ENCODE results near the gene CYYR1.

Gene CYYR1

DNA sequence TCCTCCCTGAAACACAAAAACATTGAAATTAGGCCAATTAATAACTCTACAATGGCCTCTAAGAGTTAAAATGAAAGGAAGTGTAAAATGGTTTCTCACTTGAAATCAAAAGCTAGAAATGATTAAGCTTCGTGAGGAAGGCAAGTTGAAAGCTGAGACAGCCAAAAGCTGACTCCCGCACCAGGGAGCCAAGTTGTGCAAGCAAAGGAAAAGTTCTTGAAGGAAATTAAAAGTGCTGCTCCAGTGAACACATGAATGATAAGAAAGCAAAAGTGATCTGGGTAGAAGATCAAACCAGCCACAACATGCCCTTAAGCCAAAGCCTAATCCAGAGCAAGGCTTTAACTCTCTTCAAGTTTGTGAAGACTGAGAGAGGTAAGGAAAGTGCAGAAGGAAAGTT, 22.8 kb downstream of the CYYR1 start:
- no peaks in the 10 kb centered on the region for H3K4me1 ChIP-seq (ENCODE audit: insufficient read depth, low read length)
- no peaks in the 10 kb centered on the region for H3K36me3 ChIP-seq (ENCODE audit: insufficient read depth, low read length)
- no peak overlapping the region for H3K4me3 ChIP-seq (ENCODE audit: low read depth in 1 of 2, low read length in 2 of 2)
- H3K9ac ChIP-seq (ENCODE audit: low read length) = no peak overlapping the region
- no peaks in the 10 kb centered on the region for H3K27me3 ChIP-seq (ENCODE audit: control insufficient read depth in 1 of 2, insufficient read depth in 2 of 2, low read length in 2 of 2)
- no peak overlapping the region for H3K27ac ChIP-seq (ENCODE audit: low read depth, low read length)
- H3K9me3 ChIP-seq (ENCODE audit: low read length) = no peaks in the 10 kb centered on the region

DNA sequence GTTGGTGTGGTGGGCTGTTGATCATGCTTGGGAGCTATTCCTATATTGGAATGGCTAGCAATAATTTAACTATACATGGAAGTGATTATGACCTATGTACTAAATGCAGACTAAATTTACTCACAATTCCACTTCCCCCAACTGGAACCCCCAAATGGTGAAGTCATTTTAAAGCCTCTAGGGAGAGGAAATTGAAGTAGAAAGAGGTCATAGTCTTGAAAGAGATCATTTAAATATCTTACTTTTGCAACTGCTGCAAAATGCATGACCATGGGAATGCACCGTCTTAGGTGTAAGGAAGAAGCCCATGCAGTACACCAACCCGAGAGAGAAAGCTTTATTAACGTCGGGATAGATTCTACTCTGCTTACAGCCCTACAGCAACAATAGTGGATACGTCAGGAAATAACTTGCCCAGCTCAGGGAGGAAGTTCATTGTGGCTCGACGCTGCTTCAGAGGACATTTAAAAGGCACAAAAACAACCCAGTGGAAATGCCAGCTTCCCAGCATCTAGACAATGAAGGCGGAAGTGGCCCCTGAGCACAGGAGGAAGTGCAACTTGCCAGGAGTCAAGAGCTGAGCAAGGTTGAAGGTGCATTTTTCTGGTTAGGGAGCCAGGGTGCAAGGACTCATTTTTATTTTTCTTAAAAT, 26.5 kb downstream of the CYYR1 start:
- Histone ChIP-seq H3K4me3 (ENCODE audit: low read depth in 1 of 2, low read length in 2 of 2) (no peak overlapping the region), H3K27me3 (ENCODE audit: control insufficient read depth in 1 of 2, insufficient read depth in 2 of 2, low read length in 2 of 2) (no peaks in the 10 kb centered on the region), H3K4me1 (ENCODE audit: insufficient read depth, low read length) (no peaks in the 10 kb centered on the region), H3K9ac (ENCODE audit: low read length) (no peak overlapping the region), H3K36me3 (ENCODE audit: insufficient read depth, low read length) (no peaks in the 10 kb centered on the region), H3K9me3 (ENCODE audit: low read length) (no peaks in the 10 kb centered on the region), H3K27ac (ENCODE audit: low read depth, low read length) (no peak overlapping the region)

DNA sequence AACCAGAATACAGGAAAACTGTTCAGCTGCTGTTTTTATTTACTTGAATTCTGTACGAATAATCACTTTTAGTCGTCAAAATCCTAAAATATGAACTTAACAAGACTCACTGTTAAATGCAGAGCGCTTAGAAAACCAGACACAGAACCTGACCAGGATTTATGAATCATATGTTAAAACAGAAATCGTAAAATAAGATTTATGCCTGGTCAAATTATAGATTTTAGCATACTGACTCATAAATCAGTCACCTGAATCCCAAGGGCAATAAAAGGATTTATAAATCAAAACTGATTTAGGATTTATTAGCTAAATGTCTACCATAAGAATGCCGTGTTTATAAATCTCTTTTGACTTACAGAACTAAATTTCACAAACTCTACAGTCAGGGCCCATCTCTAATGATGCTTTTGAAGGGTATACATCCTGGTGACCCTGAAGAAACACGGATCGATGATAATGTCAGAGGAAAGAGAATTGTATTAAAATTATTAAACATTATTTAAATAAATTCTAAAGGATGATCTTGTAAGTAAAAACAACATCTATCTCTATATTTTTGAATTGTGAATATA, 28.8 kb downstream of the CYYR1 start:
- Histone ChIP-seq H3K9me3 (ENCODE audit: low read length) (no peaks in the 10 kb centered on the region), H3K36me3 (ENCODE audit: insufficient read depth, low read length) (no peaks in the 10 kb centered on the region), H3K4me3 (ENCODE audit: low read depth in 1 of 2, low read length in 2 of 2) (no peak overlapping the region), H3K4me1 (ENCODE audit: insufficient read depth, low read length) (no peaks in the 10 kb centered on the region), H3K27ac (ENCODE audit: low read depth, low read length) (no peak overlapping the region), H3K9ac (ENCODE audit: low read length) (no peak overlapping the region), H3K27me3 (ENCODE audit: control insufficient read depth in 1 of 2, insufficient read depth in 2 of 2, low read length in 2 of 2) (no peaks in the 10 kb centered on the region)

DNA sequence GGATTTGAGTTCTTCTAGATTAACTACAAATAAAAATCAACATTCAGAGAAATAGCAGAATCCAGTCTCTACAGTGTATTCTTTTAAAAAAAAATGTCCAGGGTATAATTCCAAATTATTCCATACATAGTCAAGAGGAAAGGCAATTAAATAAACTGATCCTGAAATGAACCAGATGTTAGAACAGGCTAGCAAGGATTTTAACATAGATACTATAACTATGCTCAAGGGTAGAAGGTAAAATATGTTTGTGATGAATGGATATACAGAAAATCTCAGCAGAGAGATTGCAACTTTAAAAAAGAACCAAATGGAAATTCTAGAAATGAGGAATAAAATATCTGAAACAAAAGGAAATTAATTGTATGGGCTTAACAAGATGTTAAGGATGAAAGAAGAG, 32.4 kb downstream of the CYYR1 start:
- Histone ChIP-seq H3K27me3 (ENCODE audit: control insufficient read depth in 1 of 2, insufficient read depth in 2 of 2, low read length in 2 of 2) (no peaks in the 10 kb centered on the region), H3K4me1 (ENCODE audit: insufficient read depth, low read length) (no peaks in the 10 kb centered on the region)

DNA sequence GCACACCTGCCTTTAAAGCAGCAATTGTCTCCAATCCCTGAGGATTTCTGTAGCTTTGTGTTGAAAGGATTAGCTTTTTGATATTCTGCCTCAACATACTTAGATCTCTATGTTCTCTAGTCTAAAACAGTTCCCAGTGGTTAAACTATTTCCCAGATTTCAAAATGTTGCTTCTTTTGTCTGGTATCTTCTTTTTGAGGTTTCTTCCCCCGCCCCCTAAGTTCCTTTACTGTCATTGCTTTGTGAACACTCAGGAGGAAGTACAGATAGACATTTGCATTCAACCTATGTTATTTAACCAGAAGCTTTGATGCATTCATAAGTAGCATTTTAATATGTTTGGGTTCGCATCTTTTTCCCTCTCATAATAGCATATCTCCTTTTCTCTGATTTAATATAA, 33.5 kb downstream of the CYYR1 start:
- H3K9ac ChIP-seq (ENCODE audit: low read length) = no peak overlapping the region
- no peaks in the 10 kb centered on the region for H3K4me1 ChIP-seq (ENCODE audit: insufficient read depth, low read length)
- no peaks in the 10 kb centered on the region for H3K9me3 ChIP-seq (ENCODE audit: low read length)
- no peak overlapping the region for H3K27ac ChIP-seq (ENCODE audit: low read depth, low read length)
- H3K27me3 ChIP-seq (ENCODE audit: control insufficient read depth in 1 of 2, insufficient read depth in 2 of 2, low read length in 2 of 2) = no peaks in the 10 kb centered on the region
- no peak overlapping the region for H3K4me3 ChIP-seq (ENCODE audit: low read depth in 1 of 2, low read length in 2 of 2)
- H3K36me3 ChIP-seq (ENCODE audit: insufficient read depth, low read length) = no peaks in the 10 kb centered on the region

More for the DNA sequence above, 32.4 kb downstream of the CYYR1 start:
- H3K4me3 ChIP-seq (ENCODE audit: low read depth in 1 of 2, low read length in 2 of 2) = no peak overlapping the region
- no peak overlapping the region for H3K27ac ChIP-seq (ENCODE audit: low read depth, low read length)
- no peak overlapping the region for H3K9ac ChIP-seq (ENCODE audit: low read length)
- no peaks in the 10 kb centered on the region for H3K36me3 ChIP-seq (ENCODE audit: insufficient read depth, low read length)
- H3K9me3 ChIP-seq (ENCODE audit: low read length) = no peaks in the 10 kb centered on the region

DNA sequence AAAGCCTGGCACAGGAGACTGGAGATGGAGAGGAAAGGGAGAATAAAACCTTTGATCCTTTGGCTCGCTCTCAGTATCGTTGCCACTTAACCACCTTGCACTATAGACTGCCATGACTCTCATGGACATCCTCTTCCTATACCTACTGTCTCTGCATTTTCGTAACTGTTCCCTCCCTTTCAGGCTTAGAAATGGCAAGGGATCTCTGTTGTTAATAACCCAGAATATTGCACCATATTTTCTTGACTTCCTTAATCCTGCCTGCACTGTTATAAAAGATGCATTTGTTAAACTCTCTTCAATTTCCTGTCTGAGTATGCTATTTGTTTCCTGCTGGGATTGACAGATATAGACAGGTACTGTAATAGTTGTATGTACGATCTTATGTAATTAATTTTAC, 38.6 kb downstream of the CYYR1 start:
- no peaks in the 10 kb centered on the region for H3K36me3 ChIP-seq (ENCODE audit: insufficient read depth, low read length)
- H3K9ac ChIP-seq (ENCODE audit: low read length) = no peak overlapping the region
- no peak overlapping the region for H3K4me3 ChIP-seq (ENCODE audit: low read depth in 1 of 2, low read length in 2 of 2)
- H3K4me1 ChIP-seq (ENCODE audit: insufficient read depth, low read length) = no peaks in the 10 kb centered on the region
- no peak overlapping the region for H3K27ac ChIP-seq (ENCODE audit: low read depth, low read length)
- H3K9me3 ChIP-seq (ENCODE audit: low read length) = no peaks in the 10 kb centered on the region
- H3K27me3 ChIP-seq (ENCODE audit: control insufficient read depth in 1 of 2, insufficient read depth in 2 of 2, low read length in 2 of 2) = no peaks in the 10 kb centered on the region

DNA sequence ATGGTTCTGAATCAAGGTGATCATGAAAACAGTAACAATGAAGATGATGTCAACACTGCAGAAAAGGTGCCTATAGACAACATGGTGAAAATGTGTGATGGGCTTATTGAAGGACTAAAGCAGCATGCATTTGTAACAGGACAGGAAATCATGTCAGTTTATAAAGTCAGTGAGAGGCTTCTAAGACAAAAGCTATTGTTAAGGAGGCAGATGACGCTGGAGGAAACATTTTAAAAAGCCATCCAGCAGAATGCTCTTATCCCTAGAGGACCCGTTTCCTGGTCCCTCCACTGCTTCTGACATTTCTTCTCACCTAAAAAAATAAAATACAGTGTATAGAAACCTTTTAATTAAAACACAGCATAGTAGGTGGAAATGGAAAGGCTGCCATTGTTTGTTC, 40.9 kb downstream of the CYYR1 start:
- Histone ChIP-seq H3K9ac (ENCODE audit: low read length) (no peak overlapping the region), H3K4me1 (ENCODE audit: insufficient read depth, low read length) (no peaks in the 10 kb centered on the region), H3K27me3 (ENCODE audit: control insufficient read depth in 1 of 2, insufficient read depth in 2 of 2, low read length in 2 of 2) (no peaks in the 10 kb centered on the region), H3K9me3 (ENCODE audit: low read length) (no peaks in the 10 kb centered on the region), H3K36me3 (ENCODE audit: insufficient read depth, low read length) (no peaks in the 10 kb centered on the region), H3K27ac (ENCODE audit: low read depth, low read length) (no peak overlapping the region), H3K4me3 (ENCODE audit: low read depth in 1 of 2, low read length in 2 of 2) (no peak overlapping the region)

DNA sequence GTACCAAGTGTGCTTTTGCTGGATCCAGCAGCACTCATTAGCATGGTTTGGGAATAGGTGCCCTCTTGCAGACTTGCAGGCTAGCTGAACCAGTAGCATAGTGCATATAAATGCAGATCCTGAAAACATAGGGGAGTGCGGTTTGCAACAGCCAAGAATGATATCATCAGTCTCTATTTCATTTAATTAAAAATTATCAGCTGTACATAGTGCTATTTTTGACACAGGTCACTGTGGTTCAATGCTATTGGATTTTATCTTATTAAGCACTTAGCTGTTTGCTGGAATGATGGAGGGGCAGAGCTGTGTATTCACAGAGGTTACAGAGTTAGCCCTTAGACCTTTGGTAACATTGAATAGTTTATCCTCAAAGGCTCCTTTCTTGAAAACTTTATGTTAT, 43.6 kb downstream of the CYYR1 start:
- Histone ChIP-seq H3K27ac (ENCODE audit: low read depth, low read length) (no peak overlapping the region), H3K4me3 (ENCODE audit: low read depth in 1 of 2, low read length in 2 of 2) (no peak overlapping the region), H3K9ac (ENCODE audit: low read length) (no peak overlapping the region), H3K27me3 (ENCODE audit: control insufficient read depth in 1 of 2, insufficient read depth in 2 of 2, low read length in 2 of 2) (no peaks in the 10 kb centered on the region), H3K9me3 (ENCODE audit: low read length) (no peaks in the 10 kb centered on the region), H3K36me3 (ENCODE audit: insufficient read depth, low read length) (no peaks in the 10 kb centered on the region), H3K4me1 (ENCODE audit: insufficient read depth, low read length) (no peaks in the 10 kb centered on the region)

DNA sequence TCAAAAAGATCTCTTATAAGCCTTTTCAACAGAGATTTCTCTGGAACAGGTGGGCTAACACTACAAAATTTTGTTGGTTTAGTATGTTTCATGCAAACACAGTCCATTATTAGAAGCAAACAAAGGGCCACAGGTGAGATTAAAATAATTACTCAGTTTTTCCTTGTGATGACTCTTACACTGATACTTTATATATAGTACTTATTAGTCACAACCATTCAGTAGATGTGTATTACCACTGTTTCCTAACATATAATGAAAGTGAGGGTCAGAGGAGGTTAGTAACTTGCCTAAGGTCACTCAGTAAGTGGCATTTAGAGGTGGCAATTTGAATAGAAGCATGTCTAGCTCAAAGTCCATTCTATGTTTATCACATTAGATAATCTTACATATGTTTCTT, 44.2 kb downstream of the CYYR1 start:
- Histone ChIP-seq H3K27ac (ENCODE audit: low read depth, low read length) (no peak overlapping the region), H3K27me3 (ENCODE audit: control insufficient read depth in 1 of 2, insufficient read depth in 2 of 2, low read length in 2 of 2) (no peaks in the 10 kb centered on the region), H3K9ac (ENCODE audit: low read length) (no peak overlapping the region), H3K36me3 (ENCODE audit: insufficient read depth, low read length) (no peaks in the 10 kb centered on the region), H3K4me1 (ENCODE audit: insufficient read depth, low read length) (no peaks in the 10 kb centered on the region), H3K4me3 (ENCODE audit: low read depth in 1 of 2, low read length in 2 of 2) (no peak overlapping the region), H3K9me3 (ENCODE audit: low read length) (no peaks in the 10 kb centered on the region)

DNA sequence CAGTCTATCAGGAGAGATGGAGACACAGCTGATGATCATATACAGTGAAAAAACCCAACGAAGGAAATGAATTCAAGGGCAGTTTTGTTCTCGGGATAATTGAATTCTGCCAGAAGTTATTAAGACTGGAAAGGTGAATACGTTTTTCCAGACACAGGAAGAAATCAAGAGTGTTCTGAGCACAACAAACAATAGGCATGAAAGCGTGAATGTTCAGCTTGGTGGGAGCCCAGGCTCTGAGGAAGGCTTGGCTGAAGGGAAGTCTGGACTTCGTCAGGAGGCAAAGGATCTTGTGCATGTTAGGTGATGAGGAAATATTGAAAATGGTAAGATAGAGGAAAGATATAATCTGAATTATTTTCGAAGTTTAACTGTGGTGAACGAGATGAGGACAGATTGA, 50.4 kb downstream of the CYYR1 start:
- Histone ChIP-seq H3K9me3 (ENCODE audit: low read length) (no peaks in the 10 kb centered on the region), H3K9ac (ENCODE audit: low read length) (no peak overlapping the region), H3K27me3 (ENCODE audit: control insufficient read depth in 1 of 2, insufficient read depth in 2 of 2, low read length in 2 of 2) (no peaks in the 10 kb centered on the region), H3K4me1 (ENCODE audit: insufficient read depth, low read length) (no peaks in the 10 kb centered on the region), H3K27ac (ENCODE audit: low read depth, low read length) (no peak overlapping the region), H3K4me3 (ENCODE audit: low read depth in 1 of 2, low read length in 2 of 2) (no peak overlapping the region), H3K36me3 (ENCODE audit: insufficient read depth, low read length) (no peaks in the 10 kb centered on the region)

DNA sequence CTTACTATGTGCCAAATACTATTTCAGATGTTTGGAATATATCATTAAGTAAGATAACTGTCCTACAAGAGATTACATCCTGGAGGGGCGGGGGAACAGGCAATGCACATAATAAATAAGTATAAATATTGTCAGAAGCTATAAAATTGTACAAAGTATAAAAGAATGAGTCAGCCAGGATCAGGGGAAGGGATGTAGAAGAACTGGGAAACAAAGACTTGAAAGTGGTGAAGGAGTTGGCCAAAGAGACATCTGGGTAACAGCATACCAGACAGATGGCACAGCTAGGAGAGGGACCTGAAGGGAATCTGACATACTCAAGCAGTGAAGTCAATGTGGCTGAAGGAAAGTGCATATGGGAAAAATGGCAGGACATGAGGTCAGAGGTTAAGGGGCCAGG, 53.9 kb downstream of the CYYR1 start:
- Histone ChIP-seq H3K4me1 (ENCODE audit: insufficient read depth, low read length) (no peaks in the 10 kb centered on the region), H3K27ac (ENCODE audit: low read depth, low read length) (no peak overlapping the region), H3K27me3 (ENCODE audit: control insufficient read depth in 1 of 2, insufficient read depth in 2 of 2, low read length in 2 of 2) (no peaks in the 10 kb centered on the region), H3K36me3 (ENCODE audit: insufficient read depth, low read length) (no peaks in the 10 kb centered on the region), H3K9ac (ENCODE audit: low read length) (no peak overlapping the region), H3K9me3 (ENCODE audit: low read length) (no peaks in the 10 kb centered on the region), H3K4me3 (ENCODE audit: low read depth in 1 of 2, low read length in 2 of 2) (no peak overlapping the region)

DNA sequence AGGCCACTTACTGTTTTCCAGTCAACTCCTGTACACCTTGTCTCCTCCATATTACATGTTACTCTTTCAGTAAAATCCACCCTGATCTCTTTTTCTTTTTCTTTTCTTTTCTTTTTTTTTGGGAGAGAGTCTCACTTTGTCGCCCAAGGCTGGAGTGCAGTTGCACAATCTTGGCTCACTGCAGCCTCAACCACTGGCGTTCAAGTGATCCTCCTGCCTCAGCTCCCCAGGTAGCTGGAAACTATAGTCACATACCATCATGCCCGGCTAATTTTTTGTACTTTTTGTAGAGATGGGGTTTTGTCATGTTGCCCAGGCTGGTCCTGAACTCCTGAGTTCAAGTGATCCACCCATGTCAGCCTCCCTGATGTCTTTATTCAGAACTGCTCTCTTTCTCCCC, 57.8 kb downstream of the CYYR1 start:
- no peaks in the 10 kb centered on the region for H3K9me3 ChIP-seq (ENCODE audit: low read length)
- H3K27ac ChIP-seq (ENCODE audit: low read depth, low read length) = no peak overlapping the region
- H3K27me3 ChIP-seq (ENCODE audit: control insufficient read depth in 1 of 2, insufficient read depth in 2 of 2, low read length in 2 of 2) = no peaks in the 10 kb centered on the region
- no peaks in the 10 kb centered on the region for H3K36me3 ChIP-seq (ENCODE audit: insufficient read depth, low read length)
- H3K9ac ChIP-seq (ENCODE audit: low read length) = no peak overlapping the region
- no peak overlapping the region for H3K4me3 ChIP-seq (ENCODE audit: low read depth in 1 of 2, low read length in 2 of 2)
- no peaks in the 10 kb centered on the region for H3K4me1 ChIP-seq (ENCODE audit: insufficient read depth, low read length)

All from muscle layer of colon (tissue), 2 donors.